GM12872 (cell line): ENCODE data around the gene NES.

Experiments used
- CTCF ChIP-seq: IDR thresholded peaks from 3 replicates; pipeline ENCODE4 v1.5.1; 2011; ENCODE audit warnings: low read depth, mild to moderate bottlenecking, low read length, moderate library complexity; ENCODE audit not compliant: insufficient read depth

The NES gene

GRCh38 chr1:156692441-156692924 is 15.3 kb upstream of the NES start:
- TF ChIP-seq CTCF, result no peak

- no peak for TF ChIP-seq CTCF
Observed at GRCh38 chr1:156691665-156692440, 14.6 kb upstream of the NES start.

- TF ChIP-seq CTCF, result no peak
Observed at GRCh38 chr1:156691191-156691590, 14.0 kb upstream of the NES start.

GRCh38 chr1:156690675-156691036 is 13.4 kb upstream of the NES start:
- TF ChIP-seq CTCF, result no peak

- no peak for TF ChIP-seq CTCF
Observed at GRCh38 chr1:156689953-156690674, 12.9 kb upstream of the NES start.

GRCh38 chr1:156689035-156689952 is 12.1 kb upstream of the NES start:
- peak; percentile 98 for TF ChIP-seq CTCF

GRCh38 chr1:156684227-156684782 is 7.1 kb upstream of the NES start:
- 0 out of 3 replicates have a peak, but pooled peaks have one; percentile 17 for TF ChIP-seq CTCF
